Fibroblast of mammary gland (primary cell): ENCODE measurements around the gene FNDC5.
A peak's percentile ranks its signal among the peaks of the same experiment; 100 is the strongest.

Source experiments
- DNase-seq: peaks from one replicate; pipeline ENCODE4 v3.0.0-alpha.2; 2010; ENCODE audit warnings: low read depth
- H3K4me3 ChIP-seq: 2 replicates; pipeline ENCODE4 v1.5.1; 2011; ENCODE audit warnings: low read depth, mild to moderate bottlenecking, low read length, moderate library complexity; ENCODE audit not compliant: control insufficient read depth
- CTCF ChIP-seq: conservative IDR thresholded peaks from 2 replicates; pipeline ENCODE4 v1.5.1; 2011; ENCODE audit warnings: low read depth, low read length, inconsistent platforms; ENCODE audit not compliant: control insufficient read depth, insufficient read depth

FNDC5 gene

GRCh38 chr1:32874860-32875752 lies 4.4 kb upstream of the FNDC5 start:
- no peak for DNase-seq
- TF ChIP-seq CTCF, result no peak
- H3K4me3 ChIP-seq, result no peak overlapping the region

- no peak for TF ChIP-seq CTCF
- H3K4me3 ChIP-seq, result no peak overlapping the region
- no peak for DNase-seq
Observed at GRCh38 chr1:32873484-32873883, 2.8 kb upstream of the FNDC5 start.

- no peak overlapping the region for H3K4me3 ChIP-seq
- DNase-seq, result no peak
- TF ChIP-seq CTCF, result no peak
Observed at GRCh38 chr1:32872192-32872460, 1.4 kb upstream of the FNDC5 start.

GRCh38 chr1:32871364-32872191 lies 866 bp upstream of the FNDC5 start:
- TF ChIP-seq CTCF, result no peak
- peak; percentile 10 for DNase-seq
- H3K4me3 ChIP-seq, result peak overlapping the region; percentile 25

- TF ChIP-seq CTCF, result no peak
- H3K4me3 ChIP-seq, result no peak overlapping the region
- no peak for DNase-seq
Observed at GRCh38 chr1:32869923-32870614, 643 bp downstream of the FNDC5 start.

GRCh38 chr1:32868806-32869455 lies 1.8 kb downstream of the FNDC5 start:
- no peak for TF ChIP-seq CTCF
- H3K4me3 ChIP-seq, result no peak overlapping the region
- no peak for DNase-seq
